CD14-positive monocyte (primary cell): Measurements from ENCODE around the gene REEP2. TPM values are rescaled to one million over a fixed set of nuclear protein-coding genes. Genes with fewer than 3 reads are reported as not detected.

ENCODE experiments used
- DNase-seq, 3 donors: peaks; one replicate each; pipeline ENCODE4 v3.0.0-alpha.2; 2011 to 2022
- H2AFZ ChIP-seq: 2 replicates; pipeline ENCODE4 v1.6.0; 2012; ENCODE audit warnings: mild to moderate bottlenecking, low read depth, low read length, inconsistent platforms; ENCODE audit not compliant: insufficient read depth, poor library complexity, severe bottlenecking
- H3K27ac ChIP-seq, 2 donors: 1 replicate in 1 of 2; 2 replicates in 1 of 2; pipeline ENCODE4 v1.5.1; 2012 to 2013; ENCODE audit warnings: low read length in 2 of 2, control low read depth in 1 of 2, inconsistent platforms in 1 of 2, low read depth in 1 of 2, mild to moderate bottlenecking in 1 of 2
- H3K27me3 ChIP-seq, 2 donors: one replicate each; pipeline versions ENCODE4 v1.6.0 to v1.6.1; 2011 to 2013; ENCODE audit warnings: low read length in 2 of 2; ENCODE audit not compliant: control insufficient read depth in 2 of 2, insufficient read depth in 2 of 2
- H3K36me3 ChIP-seq, 2 donors: replicated peaks in 1 of 2; 1 replicate in 1 of 2; 2 replicates in 1 of 2; pipeline versions ENCODE4 v1.5.1 to v1.6.1; 2012 to 2013; ENCODE audit warnings: low read length in 2 of 2, control low read depth in 1 of 2, inconsistent platforms in 1 of 2, mild to moderate bottlenecking in 1 of 2; ENCODE audit not compliant: insufficient read depth in 2 of 2, control insufficient read depth in 1 of 2
- H3K4me1 ChIP-seq, 2 donors: 1 replicate in 1 of 2; 2 replicates in 1 of 2; pipeline versions ENCODE4 v1.5.1 to v1.6.1; 2012 to 2013; ENCODE audit warnings: low read length in 2 of 2, control low read depth in 1 of 2, inconsistent platforms in 1 of 2, mild to moderate bottlenecking in 1 of 2, moderate library complexity in 1 of 2; ENCODE audit not compliant: insufficient read depth in 2 of 2, control insufficient read depth in 1 of 2
- H3K4me2 ChIP-seq: replicated peaks from 2 replicates; pipeline ENCODE3; 2012; ENCODE audit warnings: low read length, moderate library complexity, mild to moderate bottlenecking; ENCODE audit not compliant: poor library complexity, severe bottlenecking; ENCODE audit errors: extremely low read depth
- H3K4me3 ChIP-seq, 3 experiments: fragments of 200-600 bp in 1 of 3; sonication (generic) in 1 of 3; replicated peaks in 1 of 3; 1 replicate in 2 of 3; 2 replicates in 1 of 3; pipeline ENCODE4 v1.5.1; 2011 to 2013; ENCODE audit warnings: low read length in 3 of 3, mild to moderate bottlenecking in 3 of 3, control low read depth in 2 of 3, low read depth in 2 of 3, inconsistent platforms in 1 of 3, moderate library complexity in 1 of 3
- H3K79me2 ChIP-seq: 2 replicates; pipeline ENCODE4 v1.6.0; 2012; ENCODE audit warnings: mild to moderate bottlenecking, control low read depth, inconsistent platforms, low read length, moderate library complexity; ENCODE audit not compliant: insufficient read depth
- H3K9ac ChIP-seq: 2 replicates; pipeline ENCODE4 v1.6.0; 2017; ENCODE audit warnings: low read length, mild to moderate bottlenecking; ENCODE audit not compliant: insufficient read depth, poor library complexity, severe bottlenecking
- H3K9me3 ChIP-seq, 2 donors: replicated peaks in 1 of 2; 1 replicate in 1 of 2; 2 replicates in 1 of 2; pipeline versions ENCODE4 v1.5.1 to v1.6.1; 2012 to 2013; ENCODE audit warnings: low read length in 2 of 2, control low read depth in 1 of 2; ENCODE audit not compliant: control insufficient read depth in 1 of 2, insufficient read depth in 1 of 2
- H4K20me1 ChIP-seq: 2 replicates; pipeline ENCODE4 v1.6.0; 2012; ENCODE audit warnings: mild to moderate bottlenecking, low read length, control low read depth, moderate library complexity; ENCODE audit not compliant: insufficient read depth
- H3K27ac Mint-ChIP-seq, 7 donors: one replicate each; pipeline ENCODE4 v1.8.0; 2020; ENCODE audit warnings: mild to moderate bottlenecking in 7 of 7, mixed read lengths in 7 of 7, moderate library complexity in 6 of 7, inconsistent platforms in 2 of 7
- H3K27me3 Mint-ChIP-seq, 3 donors: one replicate each; pipeline ENCODE4 v1.8.0; 2021 to 2022; ENCODE audit warnings: low read depth in 3 of 3, mild to moderate bottlenecking in 3 of 3, mixed read lengths in 3 of 3, moderate library complexity in 3 of 3, inconsistent platforms in 1 of 3
- H3K36me3 Mint-ChIP-seq, 2 donors: one replicate each; pipeline ENCODE4 v1.8.0; 2020; ENCODE audit warnings: mixed read lengths in 2 of 2, inconsistent platforms in 1 of 2, mild to moderate bottlenecking in 1 of 2
- H3K4me1 Mint-ChIP-seq: one replicate; pipeline ENCODE4 v1.8.0; 2020; ENCODE audit warnings: mild to moderate bottlenecking, mixed read lengths
- H3K4me3 Mint-ChIP-seq, 2 donors: one replicate each; pipeline ENCODE4 v1.8.0; 2020; ENCODE audit warnings: mild to moderate bottlenecking in 2 of 2, mixed read lengths in 2 of 2, moderate library complexity in 1 of 2
- H3K9me3 Mint-ChIP-seq, 7 donors: one replicate each; pipeline ENCODE4 v1.8.0; 2020 to 2022; ENCODE audit warnings: mixed read lengths in 7 of 7, mild to moderate bottlenecking in 6 of 7, moderate library complexity in 6 of 7, inconsistent platforms in 2 of 7
- CTCF ChIP-seq: fragments of 200-600 bp; IDR thresholded peaks from one replicate; pipeline ENCODE4 v1.8.0; 2022; ENCODE audit warnings: antibody characterized with exemption, mild to moderate bottlenecking
- WGBS: methylation state at CpG from one replicate; pipeline ENCODE4 v1.1.5; 2013; ENCODE audit warnings: missing lambda C conversion rate; ENCODE audit not compliant: insufficient coverage; 5-methylcytosine and 5-hydroxymethylcytosine counted together
- intact Hi-C, 2 donors: fragments of 100-400 bp; cut with micrococcal nuclease; formaldehyde crosslinking; loops; one replicate each; pipeline versions ENCODE4 v1.15.0 to v1.15.1; 2023
- polyA plus RNA-seq, 3 donors: library from polyadenylated mRNA; depleted of rRNA in 1 of 3; unstranded in 2 of 3; stranded (reverse) in 1 of 3; fragments of 300-500 nt in 2 of 3; fragments of >200 nt in 1 of 3; fragmentation: Illumina TruSeq in 2 of 3; gene quantifications; 1 replicate in 2 of 3; 2 replicates in 1 of 3; pipeline ENCODE4 v1.2.3, GENCODE V29; 2012 to 2021

Gene REEP2
- polyA plus RNA-seq, 3 donors = not detected

GRCh38 chr5:138463419-138464007, 24.7 kb downstream of the REEP2 start:
- peak overlapping the region; percentile 85 to 91 for H3K4me3 Mint-ChIP-seq
- no peaks in the 10 kb centered on the region for H3K9me3 ChIP-seq
- H3K27me3 Mint-ChIP-seq = peaks cover 18 to 28% (median 28%) of the 10 kb centered on the region in 3 donors
- H3K36me3 ChIP-seq = no peaks in the 10 kb centered on the region
- WGBS = 41% methylated on average over 8 of the region's 21 CpGs
- no peak for TF ChIP-seq CTCF
- peak overlapping the region; percentile 94 for H3K4me2 ChIP-seq
- H3K27ac ChIP-seq = peak overlapping the region; percentile 91 to 96
- intact Hi-C loops = loop anchor here (2.0 to 10.0 kb wide), 3 partner anchors 29 to 81 kb away; partner anchors contain the start of gene ETF1 (in 2 of the 2)
- H3K27me3 ChIP-seq = peaks cover 3 to 21% of the 10 kb centered on the region in 2 donors
- H2AFZ ChIP-seq = peak overlapping the region; percentile 97
- no peak for DNase-seq
- peaks cover 0 to 15% (median 5%) of the 10 kb centered on the region in 7 donors for H3K9me3 Mint-ChIP-seq
- no peaks in the 10 kb centered on the region for H3K79me2 ChIP-seq
- H3K4me1 Mint-ChIP-seq = peaks cover 45% of the 10 kb centered on the region
- peaks cover 23% of the 10 kb centered on the region for H4K20me1 ChIP-seq
- peak overlapping the region; percentile 77 for H3K9ac ChIP-seq
- peaks cover 48 to 61% of the 10 kb centered on the region in 2 donors for H3K4me1 ChIP-seq
- peaks cover 21 to 22% of the 10 kb centered on the region in 2 donors for H3K36me3 Mint-ChIP-seq
- H3K4me3 ChIP-seq = peak overlapping the region; percentile 53 to 87 (median 76)
- peak overlapping the region; percentile 45 to 95 (median 89) for H3K27ac Mint-ChIP-seq

- H3K4me3 ChIP-seq = peak overlapping the region; percentile 76 to 87 (median 78)
- H3K27me3 ChIP-seq = peaks cover 3 to 21% of the 10 kb centered on the region in 2 donors
- H3K4me1 ChIP-seq = peaks cover 43 to 56% of the 10 kb centered on the region in 2 donors
- Mint-ChIP-seq H3K27ac (peak overlapping the region; percentile 89 to 97 (median 93)), H3K4me3 (peak overlapping the region; percentile 85 to 92), H3K9me3 (peaks cover 0 to 15% (median 5%) of the 10 kb centered on the region in 7 donors), H3K27me3 (peaks cover 20 to 28% (median 28%) of the 10 kb centered on the region in 3 donors), H3K36me3 (peaks cover 21 to 23% of the 10 kb centered on the region in 2 donors), H3K4me1 (peaks cover 40% of the 10 kb centered on the region)
- H3K4me2 ChIP-seq = peak overlapping the region; percentile 94
- H4K20me1 ChIP-seq = peaks cover 23% of the 10 kb centered on the region
- H3K9ac ChIP-seq = peak overlapping the region; percentile 77
- WGBS = under 1% methylated on average over 31 of the region's 34 CpGs
- H2AFZ ChIP-seq = peak overlapping the region; percentile 97
- no peaks in the 10 kb centered on the region for H3K36me3 ChIP-seq
- no peaks in the 10 kb centered on the region for H3K9me3 ChIP-seq
- peak; percentile 91 to 95 (median 94) for DNase-seq
- H3K27ac ChIP-seq = peak overlapping the region; percentile 91 to 96
- no peaks in the 10 kb centered on the region for H3K79me2 ChIP-seq
- intact Hi-C loops = loop anchor here (2.0 to 10.0 kb wide), 3 partner anchors 29 to 81 kb away; partner anchors contain the start of gene ETF1 (in 2 of the 2)
- peak; percentile 99 for TF ChIP-seq CTCF
Measured at GRCh38 chr5:138464008-138464387, 25.1 kb downstream of the REEP2 start.
